ENCODE data around the gene RER1. TPM values are rescaled to one million over a fixed set of nuclear protein-coding genes. Genes with fewer than 3 reads are reported as not detected.

RER1 gene
- total RNA-seq, 1 donor from 2014 or later, result 105 TPM

GRCh38 chr1:2411801-2412394 lies 20.3 kb downstream of the RER1 start:
- CTCF ChIA-PET, result no interaction called here
- no peaks in the 10 kb centered on the region for H3K9me3 Mint-ChIP-seq
- peaks cover 20% of the 10 kb centered on the region for H3K36me3 Mint-ChIP-seq (ENCODE audit: low read depth)
- no peaks in the 10 kb centered on the region for H3K27me3 Mint-ChIP-seq
- H3K4me3 Mint-ChIP-seq, result peak overlapping the region; percentile 83
- H3K27ac Mint-ChIP-seq, result peak overlapping the region; percentile 59
- H3K4me1 Mint-ChIP-seq, result peaks cover 41% of the 10 kb centered on the region
- POLR2A ChIA-PET, result interaction anchor here (0.7 to 5.7 kb wide), 3 partner anchors 20 to 136 kb away, joined by 5 to 57 read pairs (median 14); partner anchors contain the start of genes MORN1 and RER1
- ATAC-seq (ENCODE audit: low read depth), result peak; percentile 12
- DNase-seq, result peak; percentile 24
- intact Hi-C loops (cut with micrococcal nuclease), result loop anchor here (1.0 to 5.0 kb wide), 7 partner anchors 21 to 1080 kb away; partner anchors contain the start of genes MORN1, PANK4, PRXL2B and RER1
- TF ChIP-seq CTCF (IDR thresholded peaks at IDR 0.05), result no peak

GRCh38 chr1:2412395-2412772 lies 20.7 kb downstream of the RER1 start, which contains the start of gene PEX10:
PEX10 (minus strand) TSS chr1:2412564; CDS start chr1:2412502, 62 bp downstream.
- ChIA-PET POLR2A (interaction anchor here (1.0 to 5.7 kb wide), 6 partner anchors 25 to 217 kb away, joined by 3 to 57 read pairs (median 5); partner anchors contain the start of gene FAAP20), CTCF (interaction anchor here (1.1 to 1.3 kb wide), 2 partner anchors 135 to 136 kb away, joined by 3 to 4 read pairs; no protein-coding TSS in a partner anchor)
- Mint-ChIP-seq H3K4me3 (peak within 1 kb of the TSS; percentile 83), H3K36me3 (ENCODE audit: low read depth) (peaks cover 19% of the 10 kb centered on the region), H3K9me3 (no peaks in the 10 kb centered on the region), H3K4me1 (peaks cover 45% of the 10 kb centered on the region), H3K27me3 (no peaks in the 10 kb centered on the region), H3K27ac (peak within 1 kb of the TSS; percentile 71)
- DNase-seq (peak; percentile 100), ATAC-seq (ENCODE audit: low read depth) (peak; percentile 93)
- TF ChIP-seq CTCF (IDR thresholded peaks at IDR 0.05), result no peak
- intact Hi-C loops (cut with micrococcal nuclease), result loop anchor here (1.0 to 5.0 kb wide), 7 partner anchors 21 to 1080 kb away; partner anchors contain the start of genes MORN1, PANK4, PRXL2B and RER1

- Mint-ChIP-seq H3K27ac (peak overlapping the region; percentile 71), H3K9me3 (no peaks in the 10 kb centered on the region), H3K36me3 (ENCODE audit: low read depth) (peaks cover 15% of the 10 kb centered on the region), H3K4me3 (peak overlapping the region; percentile 83), H3K4me1 (peaks cover 45% of the 10 kb centered on the region), H3K27me3 (no peaks in the 10 kb centered on the region)
- DNase-seq (peak; percentile 44), ATAC-seq (ENCODE audit: low read depth) (peak; percentile 19)
- intact Hi-C loops (cut with micrococcal nuclease), result loop anchor here (1.0 to 5.0 kb wide), 7 partner anchors 22 to 1079 kb away; partner anchors contain the start of genes MORN1, PANK4, PRXL2B and RER1
- TF ChIP-seq CTCF (IDR thresholded peaks at IDR 0.05), result no peak
- CTCF ChIA-PET, result interaction anchor here (0.7 to 1.3 kb wide), 3 partner anchors 134 to 374 kb away, joined by 3 to 4 read pairs (median 3); no protein-coding TSS in a partner anchor
- POLR2A ChIA-PET, result interaction anchor here (1.0 to 5.7 kb wide), 7 partner anchors 25 to 218 kb away, joined by 3 to 57 read pairs (median 4); partner anchors contain the start of genes FAAP20 and TNFRSF14
Observed at GRCh38 chr1:2412773-2413494, 21.3 kb downstream of the RER1 start.

GRCh38 chr1:2413495-2414296 lies 22.1 kb downstream of the RER1 start:
- ATAC-seq (ENCODE audit: low read depth) (no peak), DNase-seq (peak; percentile 28)
- no peak for TF ChIP-seq CTCF (IDR thresholded peaks at IDR 0.05)
- intact Hi-C loops (cut with micrococcal nuclease), result loop anchor here (1.0 to 5.0 kb wide), 5 partner anchors 83 to 1079 kb away; no protein-coding TSS in a partner anchor
- Mint-ChIP-seq H3K27me3 (no peaks in the 10 kb centered on the region), H3K36me3 (ENCODE audit: low read depth) (peaks cover 11% of the 10 kb centered on the region), H3K9me3 (no peaks in the 10 kb centered on the region), H3K4me1 (peaks cover 45% of the 10 kb centered on the region), H3K27ac (peak overlapping the region; percentile 73), H3K4me3 (peak overlapping the region; percentile 79)
- POLR2A ChIA-PET, result interaction anchor here (1.0 to 5.7 kb wide), 7 partner anchors 26 to 219 kb away, joined by 3 to 57 read pairs (median 4); partner anchors contain the start of genes FAAP20 and TNFRSF14
- CTCF ChIA-PET, result interaction anchor here (0.7 to 2.4 kb wide), 5 partner anchors 134 to 373 kb away, joined by 3 to 21 read pairs (median 4); no protein-coding TSS in a partner anchor
